Activated CD8-positive, alpha-beta T cell treated with anti-CD3 and anti-CD28 coated beads, Interleukin-2, amount 10 ng/mL, durations not matched to agents 7 days and 5 days (primary cell): Measurements from ENCODE around the gene ATP1B3. TPM values are rescaled to one million over a fixed set of nuclear protein-coding genes. Genes with fewer than 3 reads are reported as not detected.

Experiments used
- ATAC-seq: fragments of 150-1000 bp; cut with Tn5 transposase; one replicate; pipeline ENCODE4 v1.10.0; 2021; ENCODE audit warnings: moderate library complexity
- CTCF ChIA-PET: fragments of 350-600 bp; sonication (Branson Sonifier 250); formaldehyde crosslinking; loops from one replicate; lab custom pipeline; 2021; ENCODE audit warnings: antibody characterized with exemption; lab: Charles Lee
- POLR2A ChIA-PET: fragments of 350-600 bp; sonication (Branson Sonifier 250); formaldehyde crosslinking; loops from one replicate; lab custom pipeline; 2021; ENCODE audit warnings: antibody characterized with exemption; lab: Charles Lee
- DNase-seq: peaks from one replicate; pipeline ENCODE4 v3.0.0-alpha.2; 2020
- H3K27ac Mint-ChIP-seq: one replicate; pipeline ENCODE4 v1.8.0; 2021; ENCODE audit warnings: mild to moderate bottlenecking, mixed read lengths
- H3K27me3 Mint-ChIP-seq: one replicate; pipeline ENCODE4 v1.8.0; 2021; ENCODE audit warnings: low read depth, mixed read lengths
- H3K36me3 Mint-ChIP-seq: one replicate; pipeline ENCODE4 v1.8.0; 2021; ENCODE audit warnings: low read depth, mixed read lengths
- H3K4me1 Mint-ChIP-seq: one replicate; pipeline ENCODE4 v1.8.0; 2021; ENCODE audit warnings: low read depth, mixed read lengths
- H3K4me3 Mint-ChIP-seq: one replicate; pipeline ENCODE4 v1.8.0; 2021; ENCODE audit warnings: mild to moderate bottlenecking, mixed read lengths
- H3K9me3 Mint-ChIP-seq: one replicate; pipeline ENCODE4 v1.8.0; 2022; ENCODE audit warnings: mixed read lengths; ENCODE audit not compliant: insufficient read depth
- total RNA-seq, 2 experiments: library from RNA; stranded (reverse); gene quantifications; one replicate each; pipeline ENCODE4 v1.2.3, GENCODE V29; 2021

ATP1B3 gene
- total RNA-seq, 2 experiments from 2014 or later, result 108 to 122 TPM

GRCh38 chr3:141930801-141931200 is 54.4 kb downstream of the ATP1B3 start:
- Mint-ChIP-seq H3K36me3 (peaks cover 13% of the 10 kb centered on the region), H3K4me1 (no peaks in the 10 kb centered on the region), H3K9me3 (no peaks in the 10 kb centered on the region), H3K4me3 (no peak overlapping the region), H3K27me3 (no peaks in the 10 kb centered on the region), H3K27ac (no peak overlapping the region)
- DNase-seq, result no peak
- peak; percentile 24 for ATAC-seq
- CTCF ChIA-PET, result no interaction called here
- POLR2A ChIA-PET, result no interaction called here

- H3K27me3 Mint-ChIP-seq, result no peaks in the 10 kb centered on the region
- CTCF ChIA-PET, result interaction anchor here (1.3 kb wide), 1 partner anchor 20 kb away, joined by 4 read pairs; no protein-coding TSS in a partner anchor
- DNase-seq (no peak), ATAC-seq (no peak)
- no peak overlapping the region for H3K27ac Mint-ChIP-seq
- H3K4me1 Mint-ChIP-seq, result no peaks in the 10 kb centered on the region
- no peak overlapping the region for H3K4me3 Mint-ChIP-seq
- H3K9me3 Mint-ChIP-seq, result no peaks in the 10 kb centered on the region
- POLR2A ChIA-PET, result no interaction called here
- peaks cover under 1% of the 10 kb centered on the region for H3K36me3 Mint-ChIP-seq
These were observed 57.2 kb downstream of the ATP1B3 start for GRCh38 chr3:141933421-141934300.

GRCh38 chr3:141934354-141934753 is 57.9 kb downstream of the ATP1B3 start:
- no peak for ATAC-seq
- H3K4me1 Mint-ChIP-seq, result no peaks in the 10 kb centered on the region
- no peak for DNase-seq
- no peaks in the 10 kb centered on the region for H3K9me3 Mint-ChIP-seq
- H3K27ac Mint-ChIP-seq, result no peak overlapping the region
- CTCF ChIA-PET, result no interaction called here
- no peaks in the 10 kb centered on the region for H3K36me3 Mint-ChIP-seq
- H3K4me3 Mint-ChIP-seq, result no peak overlapping the region
- POLR2A ChIA-PET, result no interaction called here
- H3K27me3 Mint-ChIP-seq, result no peaks in the 10 kb centered on the region

GRCh38 chr3:141938011-141938500 is 61.6 kb downstream of the ATP1B3 start:
- no peak for ATAC-seq
- no peak overlapping the region for H3K27ac Mint-ChIP-seq
- no peaks in the 10 kb centered on the region for H3K9me3 Mint-ChIP-seq
- ChIA-PET POLR2A (no interaction called here), CTCF (interaction anchor here (1.2 kb wide), 1 partner anchor 17 kb away, joined by 3 read pairs; no protein-coding TSS in a partner anchor)
- no peaks in the 10 kb centered on the region for H3K27me3 Mint-ChIP-seq
- no peaks in the 10 kb centered on the region for H3K36me3 Mint-ChIP-seq
- no peak overlapping the region for H3K4me3 Mint-ChIP-seq
- no peak for DNase-seq
- H3K4me1 Mint-ChIP-seq, result peaks cover 3% of the 10 kb centered on the region

GRCh38 chr3:141939759-141940158 is 63.3 kb downstream of the ATP1B3 start:
- H3K4me3 Mint-ChIP-seq, result no peak overlapping the region
- no peak overlapping the region for H3K27ac Mint-ChIP-seq
- DNase-seq (no peak), ATAC-seq (no peak)
- H3K9me3 Mint-ChIP-seq, result no peaks in the 10 kb centered on the region
- H3K27me3 Mint-ChIP-seq, result no peaks in the 10 kb centered on the region
- H3K36me3 Mint-ChIP-seq, result no peaks in the 10 kb centered on the region
- H3K4me1 Mint-ChIP-seq, result peaks cover 3% of the 10 kb centered on the region
- CTCF ChIA-PET, result no interaction called here
- POLR2A ChIA-PET, result no interaction called here

GRCh38 chr3:141940194-141940776 is 63.8 kb downstream of the ATP1B3 start:
- H3K36me3 Mint-ChIP-seq, result no peaks in the 10 kb centered on the region
- DNase-seq (no peak), ATAC-seq (no peak)
- H3K27me3 Mint-ChIP-seq, result no peaks in the 10 kb centered on the region
- no peaks in the 10 kb centered on the region for H3K9me3 Mint-ChIP-seq
- no peak overlapping the region for H3K27ac Mint-ChIP-seq
- ChIA-PET POLR2A (no interaction called here), CTCF (interaction anchor here (0.6 kb wide), 1 partner anchor 340 kb away, joined by 3 read pairs; no protein-coding TSS in a partner anchor)
- H3K4me1 Mint-ChIP-seq, result peaks cover 3% of the 10 kb centered on the region
- H3K4me3 Mint-ChIP-seq, result no peak overlapping the region

GRCh38 chr3:141941093-141941492 is 64.7 kb downstream of the ATP1B3 start:
- Mint-ChIP-seq H3K27me3 (no peaks in the 10 kb centered on the region), H3K4me3 (no peak overlapping the region), H3K4me1 (peaks cover 3% of the 10 kb centered on the region), H3K9me3 (no peaks in the 10 kb centered on the region), H3K27ac (no peak overlapping the region), H3K36me3 (no peaks in the 10 kb centered on the region)
- no peak for DNase-seq
- ChIA-PET POLR2A (no interaction called here), CTCF (interaction anchor here (0.6 kb wide), 1 partner anchor 339 kb away, joined by 3 read pairs; no protein-coding TSS in a partner anchor)
- no peak for ATAC-seq

- Mint-ChIP-seq H3K4me1 (peaks cover 3% of the 10 kb centered on the region), H3K27me3 (no peaks in the 10 kb centered on the region), H3K9me3 (no peaks in the 10 kb centered on the region), H3K4me3 (no peak overlapping the region), H3K27ac (no peak overlapping the region), H3K36me3 (no peaks in the 10 kb centered on the region)
- no peak for DNase-seq
- CTCF ChIA-PET, result no interaction called here
- ATAC-seq, result no peak
- POLR2A ChIA-PET, result no interaction called here
These were observed 65.6 kb downstream of the ATP1B3 start for GRCh38 chr3:141942006-141942405.

GRCh38 chr3:141945726-141946485 is 69.5 kb downstream of the ATP1B3 start:
- H3K27ac Mint-ChIP-seq, result no peak overlapping the region
- POLR2A ChIA-PET, result no interaction called here
- H3K4me1 Mint-ChIP-seq, result peaks cover 3% of the 10 kb centered on the region
- no peak for ATAC-seq
- H3K9me3 Mint-ChIP-seq, result no peaks in the 10 kb centered on the region
- H3K36me3 Mint-ChIP-seq, result no peaks in the 10 kb centered on the region
- CTCF ChIA-PET, result no interaction called here
- DNase-seq, result no peak
- H3K27me3 Mint-ChIP-seq, result no peaks in the 10 kb centered on the region
- H3K4me3 Mint-ChIP-seq, result no peak overlapping the region

GRCh38 chr3:141949399-141949798 is 73.0 kb downstream of the ATP1B3 start:
- ATAC-seq (no peak), DNase-seq (no peak)
- Mint-ChIP-seq H3K36me3 (no peaks in the 10 kb centered on the region), H3K27me3 (no peaks in the 10 kb centered on the region), H3K27ac (no peak overlapping the region), H3K4me1 (no peaks in the 10 kb centered on the region), H3K9me3 (no peaks in the 10 kb centered on the region), H3K4me3 (no peak overlapping the region)
- CTCF ChIA-PET, result no interaction called here
- POLR2A ChIA-PET, result no interaction called here

GRCh38 chr3:141949972-141950371 is 73.5 kb downstream of the ATP1B3 start:
- Mint-ChIP-seq H3K36me3 (no peaks in the 10 kb centered on the region), H3K27me3 (no peaks in the 10 kb centered on the region), H3K9me3 (no peaks in the 10 kb centered on the region), H3K4me1 (peaks cover under 1% of the 10 kb centered on the region), H3K4me3 (no peak overlapping the region), H3K27ac (no peak overlapping the region)
- ChIA-PET POLR2A (no interaction called here), CTCF (interaction anchor here (2.3 kb wide), 1 partner anchor 12 kb away, joined by 12 read pairs; no protein-coding TSS in a partner anchor)
- no peak for DNase-seq
- ATAC-seq, result no peak
